Inflammatory macrophage treated with lipopolysaccharide for 4 hours (primary cell): ENCODE measurements around the gene LRRC25.
"Not testable (repeated sequence)": the region's sequence is repeated elsewhere in the genome, so short reads cannot be mapped to it uniquely, and the experiment has no call there.

Source experiments
- DNase-seq: peaks from one replicate; pipeline ENCODE4 v3.0.0-alpha.2; 2020

Gene LRRC25

DNA sequence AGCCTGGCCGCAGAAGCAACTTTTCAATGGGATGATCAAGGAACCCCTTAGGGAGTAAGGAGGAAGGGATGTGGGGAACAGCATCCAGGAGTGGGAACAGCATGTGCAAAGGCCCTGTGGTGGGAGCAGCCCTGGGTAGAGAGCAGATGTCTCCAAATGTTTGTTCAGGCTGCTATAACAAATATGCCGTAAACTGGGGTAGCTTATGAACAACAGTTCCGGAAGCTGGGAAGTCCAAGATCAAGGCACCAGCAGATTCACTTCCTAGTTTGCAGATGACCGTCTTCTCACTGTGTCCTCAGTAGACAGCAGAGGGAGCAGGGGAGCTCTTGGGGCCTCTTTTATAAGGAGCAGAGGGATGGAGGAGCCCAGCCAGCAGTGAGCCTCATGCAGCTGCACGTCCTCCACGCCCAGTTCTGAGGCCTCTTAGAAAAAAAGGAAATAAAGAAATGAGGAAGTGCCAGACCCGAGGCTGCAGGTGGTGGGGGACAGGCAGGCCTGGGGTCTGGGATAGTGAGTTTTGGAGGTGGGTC, 4.2 kb upstream of the LRRC25 start:
- peak; percentile 97 for DNase-seq

- peak; percentile 73 for DNase-seq
Observed at GRCh38 chr19:18399008-18399407, 1.6 kb upstream of the LRRC25 start.

DNA sequence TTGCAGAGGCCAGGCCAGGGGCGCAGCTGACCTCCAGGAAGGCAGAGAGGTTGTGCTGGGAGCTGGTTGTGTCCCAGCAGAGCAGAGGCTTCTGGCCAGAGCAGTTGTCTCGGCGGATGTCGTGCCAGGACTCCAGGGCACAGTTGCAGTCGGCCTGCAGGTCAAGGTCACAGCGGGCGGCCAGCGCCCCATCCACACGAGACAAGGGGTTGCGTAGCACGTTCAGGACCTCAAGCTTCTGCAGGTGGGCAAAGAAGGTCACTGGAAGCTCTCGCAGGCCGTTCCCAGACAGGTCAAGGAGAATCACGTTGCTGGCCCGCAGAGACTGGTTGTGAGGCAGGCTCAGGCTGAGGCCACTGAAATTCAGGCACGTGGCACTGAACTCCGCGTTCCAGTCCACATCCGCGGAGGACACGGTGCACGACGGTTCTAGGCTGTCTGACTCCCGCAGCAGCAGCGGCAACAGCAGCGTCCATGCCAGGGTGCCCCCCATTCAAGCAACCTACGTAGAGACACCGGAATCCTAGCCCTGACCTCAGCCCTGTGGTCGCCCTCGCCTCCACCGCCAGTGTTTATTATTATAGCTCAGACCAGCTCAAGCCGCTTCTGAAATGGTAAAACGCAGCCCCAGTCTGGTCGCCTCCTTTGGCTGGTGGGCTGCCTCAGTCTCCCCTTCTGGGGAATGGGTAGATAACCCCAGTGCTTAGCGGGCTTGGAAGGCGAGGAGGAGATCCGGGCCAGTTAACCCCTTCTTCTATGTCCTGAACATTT, 766 bp downstream of the LRRC25 start:
- DNase-seq = no peak

DNA sequence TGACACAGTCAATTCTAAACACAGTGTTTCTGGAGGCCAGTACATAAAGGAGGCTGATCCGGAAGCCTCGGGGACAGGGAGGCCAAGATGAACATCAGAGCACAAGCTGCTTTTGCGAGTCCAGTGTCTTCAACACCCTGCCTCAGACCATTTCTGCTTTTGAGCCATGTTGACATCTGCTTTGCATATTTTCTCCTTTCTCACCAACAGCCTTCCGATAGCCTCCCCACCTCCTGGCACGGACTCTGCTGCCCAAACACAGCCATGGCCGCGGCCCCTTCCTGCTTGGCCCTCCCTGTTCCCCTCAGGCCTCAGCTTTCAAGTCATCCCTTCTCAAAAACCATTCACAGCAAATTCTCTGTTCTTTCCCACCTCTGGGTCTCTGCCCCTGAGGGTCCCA, 3.6 kb downstream of the LRRC25 start:
- DNase-seq = peak; percentile 94

DNA sequence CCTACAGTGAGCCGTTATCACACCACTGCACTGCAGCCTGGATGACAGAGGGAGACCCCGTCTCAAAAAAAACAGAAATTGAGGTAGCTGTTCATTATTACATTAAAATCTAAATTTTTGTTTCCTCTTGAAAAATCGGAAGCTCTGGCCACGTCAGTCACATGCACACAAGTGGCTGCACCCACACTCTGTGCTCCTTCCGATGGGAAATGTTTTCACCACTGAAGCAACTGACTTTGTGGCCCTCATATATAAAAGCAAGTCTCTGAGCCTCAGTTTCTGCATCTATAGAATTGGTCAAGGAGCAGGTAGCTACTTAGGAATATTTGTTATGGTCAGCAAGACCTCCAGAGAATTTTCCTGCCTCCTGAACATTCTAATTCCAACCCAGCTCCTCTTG, 4.5 kb downstream of the LRRC25 start:
- DNase-seq = peak; percentile 82

DNA sequence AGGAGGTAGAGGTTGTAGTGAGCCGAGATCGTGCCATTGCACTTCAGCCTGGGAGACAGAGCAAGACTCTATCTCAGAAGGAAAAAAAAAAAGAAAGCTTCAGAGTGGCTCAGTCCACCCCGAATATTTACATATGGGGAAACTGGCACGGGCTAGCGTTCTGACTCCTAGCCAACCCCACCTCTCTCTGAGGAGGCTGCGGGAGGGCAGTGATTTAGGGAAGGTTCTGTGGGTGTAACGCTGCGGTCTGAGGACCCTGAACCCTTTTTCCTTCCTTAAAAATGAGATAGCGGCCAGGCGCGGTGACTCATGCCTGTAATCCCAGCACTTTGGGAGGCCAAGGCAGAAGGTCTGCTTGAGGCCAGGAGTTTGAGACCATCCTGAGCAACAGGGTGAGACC, 5.0 kb downstream of the LRRC25 start:
- peak; percentile 96 for DNase-seq

DNA sequence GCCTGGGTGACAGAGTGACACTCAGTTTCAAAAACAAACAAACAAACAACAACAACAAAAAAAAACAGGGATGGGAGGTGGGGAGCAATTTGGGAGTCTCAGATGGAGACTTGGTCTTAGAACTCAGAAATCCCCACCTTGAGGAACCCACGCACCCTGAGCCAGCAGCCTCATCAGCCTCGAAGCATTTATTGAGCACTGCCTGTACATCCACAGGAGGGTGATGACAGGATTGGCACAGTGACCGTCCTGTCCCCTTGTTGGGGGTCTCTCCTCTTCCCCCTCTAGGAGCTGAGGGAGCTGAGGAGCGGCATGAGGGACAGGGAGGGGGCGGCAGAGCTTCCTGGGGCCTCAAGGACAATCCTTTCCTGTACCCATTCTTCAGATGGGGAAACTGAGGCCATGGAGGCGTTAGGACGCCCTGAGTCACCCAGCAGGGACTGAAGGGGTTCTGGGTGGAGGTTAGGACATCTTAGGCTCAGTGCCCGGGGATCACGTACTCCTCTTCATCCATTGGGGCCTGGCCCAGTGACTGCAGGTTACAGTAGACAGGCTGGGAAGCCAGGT, 5.8 kb downstream of the LRRC25 start:
- no peak for DNase-seq

DNA sequence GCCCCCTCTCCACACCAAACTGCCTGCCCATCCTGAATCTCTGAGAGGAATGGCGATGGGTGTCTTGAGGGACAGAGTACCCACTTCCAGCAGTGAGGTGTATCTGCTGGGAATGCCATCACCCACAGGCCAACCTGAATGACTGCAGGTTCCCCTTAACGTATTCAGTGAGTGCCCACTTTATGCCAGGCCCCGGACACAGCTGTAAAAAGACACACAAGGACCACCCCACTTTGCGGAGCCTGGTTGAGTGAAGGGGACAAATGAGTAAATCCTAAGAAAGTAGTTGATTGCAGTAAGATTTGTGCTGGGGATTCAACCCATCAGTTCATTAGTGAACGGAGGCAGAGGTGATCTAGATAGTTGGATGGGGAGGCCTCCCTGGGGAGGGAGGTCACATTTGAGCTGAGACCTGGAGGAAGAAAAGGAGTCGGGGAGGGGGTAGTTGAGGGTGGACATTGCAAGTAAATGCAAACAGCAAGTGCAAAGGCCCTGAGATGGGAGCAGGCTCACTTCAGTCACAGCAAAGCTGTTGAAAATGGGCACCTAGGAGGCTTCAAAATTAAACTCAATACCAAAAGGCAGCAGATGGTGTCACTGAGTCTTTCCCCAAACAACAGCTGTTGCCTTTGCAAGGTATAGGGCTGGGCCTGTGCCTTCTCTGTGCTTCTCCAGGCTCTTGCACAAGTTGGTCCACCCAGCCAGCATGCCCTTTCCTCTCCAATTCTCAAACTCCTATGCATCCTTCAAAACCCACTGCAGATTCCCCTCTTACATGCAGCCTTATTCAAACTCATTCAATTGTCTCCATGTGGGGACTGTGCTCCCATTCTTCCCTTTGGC, 7.1 kb downstream of the LRRC25 start:
- no peak for DNase-seq

- DNase-seq = no peak
Observed at GRCh38 chr19:18389726-18390064, 7.7 kb downstream of the LRRC25 start.

- DNase-seq = no peak
Observed at GRCh38 chr19:18388960-18389725, 8.3 kb downstream of the LRRC25 start.

DNA sequence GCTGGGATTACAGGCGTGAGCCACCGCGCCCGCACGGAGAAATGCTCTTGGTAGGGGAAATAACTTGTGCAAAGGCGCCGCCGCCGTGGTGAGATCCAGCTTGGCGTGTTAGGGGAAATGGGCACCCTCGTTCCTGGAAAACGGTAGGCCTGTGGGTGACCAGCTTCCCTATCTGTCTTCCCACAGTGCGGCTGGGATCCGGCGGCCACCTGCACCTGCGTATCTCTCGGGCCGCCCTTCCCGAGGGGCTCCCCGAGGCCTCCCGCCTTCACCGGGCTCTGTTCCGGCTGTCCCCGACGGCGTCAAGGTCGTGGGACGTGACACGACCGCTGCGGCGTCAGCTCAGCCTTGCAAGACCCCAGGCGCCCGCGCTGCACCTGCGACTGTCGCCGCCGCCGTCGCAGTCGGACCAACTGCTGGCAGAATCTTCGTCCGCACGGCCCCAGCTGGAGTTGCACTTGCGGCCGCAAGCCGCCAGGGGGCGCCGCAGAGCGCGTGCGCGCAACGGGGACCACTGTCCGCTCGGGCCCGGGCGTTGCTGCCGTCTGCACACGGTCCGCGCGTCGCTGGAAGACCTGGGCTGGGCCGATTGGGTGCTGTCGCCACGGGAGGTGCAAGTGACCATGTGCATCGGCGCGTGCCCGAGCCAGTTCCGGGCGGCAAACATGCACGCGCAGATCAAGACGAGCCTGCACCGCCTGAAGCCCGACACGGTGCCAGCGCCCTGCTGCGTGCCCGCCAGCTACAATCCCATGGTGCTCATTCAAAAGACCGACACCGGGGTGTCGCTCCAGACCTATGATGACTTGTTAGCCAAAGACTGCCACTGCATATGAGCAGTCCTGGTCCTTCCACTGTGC, 9.1 kb downstream of the LRRC25 start:
- peak; percentile 92 for DNase-seq

DNA sequence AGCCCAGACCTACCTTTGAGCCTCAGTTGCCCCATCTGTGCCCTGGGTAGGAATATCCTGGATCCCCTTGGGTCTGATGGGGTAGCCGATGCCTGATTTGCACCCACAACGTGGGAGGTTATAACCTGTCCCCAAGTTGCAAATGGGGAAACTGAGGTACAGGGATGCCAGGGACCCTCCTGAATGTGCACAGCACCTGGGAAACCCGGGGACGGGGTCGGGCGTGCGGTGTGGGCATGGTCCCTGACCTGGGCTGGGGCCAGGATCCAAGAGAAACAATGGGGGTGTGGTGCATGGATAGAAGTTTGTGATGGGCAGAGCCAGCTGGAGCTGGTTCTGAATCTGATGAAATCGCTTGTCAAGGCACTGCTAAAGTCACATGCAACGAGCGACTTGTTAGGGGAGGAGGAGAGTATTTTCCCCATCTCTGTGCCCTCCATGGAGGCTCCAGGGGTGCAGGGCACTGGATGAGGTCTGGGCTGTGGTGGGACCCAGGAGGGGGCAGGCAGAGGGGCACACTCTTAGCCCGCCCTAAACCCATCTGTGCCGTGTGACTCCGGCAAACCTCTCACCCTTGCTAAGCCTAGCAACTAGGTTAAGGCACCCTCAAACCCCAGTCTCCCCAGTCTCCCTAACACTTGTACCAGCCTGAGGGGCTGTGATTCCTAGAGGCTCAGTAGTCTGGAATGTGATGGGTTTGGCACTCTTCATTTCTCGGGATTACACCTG, 10.7 kb downstream of the LRRC25 start:
- peak; percentile 37 for DNase-seq

- peak; percentile 54 for DNase-seq
Observed at GRCh38 chr19:18385675-18386542, 11.5 kb downstream of the LRRC25 start, which contains the start of gene GDF15. TSS of gene GDF15 (plus strand) at chr19:18386158. CDS start at chr19:18386190, 32 bp downstream.

DNA sequence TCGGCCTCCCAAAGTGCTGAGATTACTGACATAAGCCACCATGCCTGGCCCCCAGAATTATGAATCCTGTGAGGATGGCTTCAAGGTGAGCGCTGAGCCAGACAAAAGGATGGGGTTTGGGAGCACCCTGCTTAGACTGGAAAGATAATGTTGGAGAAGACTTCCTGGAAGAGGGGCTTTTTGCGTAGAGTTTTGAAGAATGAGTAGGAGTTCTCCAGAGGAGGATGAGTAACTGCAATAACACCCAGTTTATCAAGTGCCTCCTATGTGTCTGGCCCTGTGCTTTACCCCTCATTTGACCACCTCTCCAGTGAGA, 12.1 kb downstream of the LRRC25 start:
- no peak for DNase-seq

DNA sequence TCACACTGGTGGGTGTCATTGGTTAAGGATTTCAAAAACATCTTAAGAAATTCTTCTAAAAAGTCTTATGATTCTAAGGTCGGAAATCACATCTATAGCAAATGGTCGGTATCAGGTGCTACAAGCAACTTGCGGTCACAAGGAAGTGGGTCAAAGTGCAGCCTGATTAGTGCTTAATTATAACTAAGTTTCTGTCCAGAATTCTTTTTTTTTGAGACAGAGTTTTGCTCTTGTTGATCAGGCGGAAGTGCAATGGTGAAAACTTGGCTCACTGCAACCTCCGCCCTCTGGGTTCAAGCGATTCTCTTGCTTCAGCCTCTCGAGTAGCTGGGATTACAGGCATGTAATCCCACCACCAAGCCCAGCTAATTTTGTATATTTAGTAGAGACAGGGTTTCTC, 12.6 kb downstream of the LRRC25 start:
- no peak for DNase-seq

DNA sequence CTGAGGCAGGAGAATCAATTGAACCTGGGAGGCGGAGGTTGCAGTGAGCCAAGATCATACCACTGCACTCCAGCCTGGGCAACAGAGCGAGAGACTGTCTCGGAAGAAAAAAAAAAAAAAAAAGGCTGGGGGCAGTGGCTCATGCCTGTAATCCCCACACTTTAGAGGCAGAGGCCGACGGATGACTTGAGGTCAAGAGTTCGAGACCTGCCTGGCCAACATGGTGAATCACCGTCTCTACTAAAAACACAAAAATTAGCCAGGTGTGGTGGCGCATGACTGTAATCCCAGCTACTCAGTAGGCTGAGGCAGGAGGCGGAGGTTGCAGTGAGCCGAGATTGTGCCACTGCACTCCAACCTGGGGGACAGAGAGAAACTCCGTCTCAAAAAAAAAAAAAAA, 13.8 kb downstream of the LRRC25 start:
- DNase-seq = not testable (repeated sequence)

DNA sequence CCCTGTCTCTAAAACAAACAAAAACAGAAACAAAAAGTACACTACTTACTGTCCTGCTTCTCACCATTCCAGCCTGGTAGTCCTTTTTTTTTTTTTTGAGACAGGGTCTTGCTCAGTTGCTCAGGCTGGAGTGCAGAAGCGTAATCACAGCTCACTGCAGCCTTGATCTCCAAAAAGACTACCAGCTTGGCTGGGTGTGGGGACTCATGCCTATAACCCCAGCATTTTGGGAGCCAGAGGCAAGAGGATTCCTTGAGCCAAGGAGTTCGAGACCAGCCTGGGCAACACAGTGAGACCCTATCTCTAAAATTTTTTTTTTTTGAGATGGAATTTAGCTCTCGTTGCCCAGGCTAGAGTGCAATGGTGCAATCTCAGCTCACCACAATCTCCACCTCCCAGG, 16.6 kb downstream of the LRRC25 start:
- DNase-seq = no peak

DNA sequence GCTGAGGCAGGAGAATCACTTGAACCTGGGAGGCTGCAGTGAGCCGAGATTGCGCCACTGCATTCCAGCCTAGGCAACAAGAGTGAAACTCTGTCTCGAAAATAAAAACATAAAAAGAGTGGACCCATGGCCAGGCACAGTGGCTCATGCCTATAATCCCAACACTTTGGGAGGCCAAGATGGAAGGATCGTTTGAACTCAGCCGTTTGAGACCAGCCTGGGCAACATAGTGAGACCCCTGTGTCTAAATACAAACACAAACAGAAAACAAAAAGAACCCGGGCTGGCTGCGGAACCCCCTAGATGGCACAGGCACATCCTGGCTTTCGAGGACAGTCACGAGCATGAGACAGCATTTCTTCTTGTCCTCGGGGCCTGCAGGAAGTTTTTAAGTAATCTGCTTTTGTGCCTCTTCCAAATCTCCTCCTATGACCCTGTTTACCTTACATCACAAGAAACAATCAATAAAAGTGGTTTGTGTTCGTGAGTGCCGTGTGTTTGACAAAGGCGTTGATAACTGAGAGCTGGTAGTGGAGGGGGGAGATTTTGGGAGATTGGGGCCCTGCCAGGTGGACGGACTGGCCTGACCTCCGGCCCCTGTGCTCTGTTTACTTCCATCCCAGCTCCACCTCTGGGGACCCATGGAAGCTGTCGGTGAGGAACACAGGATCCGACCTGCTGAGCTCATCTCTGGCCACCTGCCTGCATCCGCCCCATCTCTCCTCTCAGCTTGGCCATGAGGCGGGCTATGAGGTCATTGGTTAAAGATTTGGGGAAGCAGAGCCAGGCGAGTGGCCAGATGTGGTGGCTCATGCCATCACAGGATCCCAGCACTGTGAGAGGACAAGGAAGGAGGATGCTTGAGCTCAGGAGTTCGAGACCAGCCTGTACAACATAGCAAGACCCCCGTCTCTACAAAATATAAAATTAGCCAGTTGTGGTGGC, 17.3 kb downstream of the LRRC25 start:
- peak; percentile 85 for DNase-seq

- no peak for DNase-seq
Observed at GRCh38 chr19:18377026-18377425, 20.4 kb downstream of the LRRC25 start.
